Bronchial epithelial cell (primary cell): ENCODE data around the gene PLAGL2. TPM values are rescaled to one million over a fixed set of nuclear protein-coding genes. Genes with fewer than 3 reads are reported as not detected.
"Not testable (repeated sequence)": the region's sequence is repeated elsewhere in the genome, so short reads cannot be mapped to it uniquely, and the experiment has no call there.

Experiments
- DNase-seq: peaks from one replicate; pipeline ENCODE4 v3.0.0-alpha.2; 2010; ENCODE audit warnings: low read depth
- FAIRE-seq: peaks from 2 replicates; lab custom pipeline; 2011; peaks lifted over from hg19 to GRCh38; lab: Jason Lieb, UNC
- H3K27me3 ChIP-seq: 2 replicates; pipeline ENCODE4 v1.5.1; 2011; ENCODE audit warnings: low read length; ENCODE audit not compliant: control insufficient read depth, insufficient read depth
- H3K36me3 ChIP-seq: 2 replicates; pipeline ENCODE4 v1.5.1; 2011; ENCODE audit warnings: low read length; ENCODE audit not compliant: control insufficient read depth, insufficient read depth
- H3K4me3 ChIP-seq: 2 replicates; pipeline ENCODE4 v1.5.1; 2011; ENCODE audit warnings: mild to moderate bottlenecking, low read depth, low read length, control low read depth
- total RNA-seq: library from RNA; depleted of rRNA; stranded (reverse); fragments of >200 nt; gene quantifications from 2 replicates; pipeline ENCODE4 v1.2.1, GENCODE V29; 2014
- TF ChIP-seq, protein P1 (sequence below): IDR thresholded peaks from 2 replicates; pipeline ENCODE4 v1.5.1; 2011; ENCODE audit warnings: mild to moderate bottlenecking, moderate library complexity, low read length, control low read depth, inconsistent platforms; ENCODE audit not compliant: insufficient read depth, severe bottlenecking

PLAGL2 gene
- total RNA-seq, 1 donor from 2014 or later, result 2.6 TPM

DNA sequence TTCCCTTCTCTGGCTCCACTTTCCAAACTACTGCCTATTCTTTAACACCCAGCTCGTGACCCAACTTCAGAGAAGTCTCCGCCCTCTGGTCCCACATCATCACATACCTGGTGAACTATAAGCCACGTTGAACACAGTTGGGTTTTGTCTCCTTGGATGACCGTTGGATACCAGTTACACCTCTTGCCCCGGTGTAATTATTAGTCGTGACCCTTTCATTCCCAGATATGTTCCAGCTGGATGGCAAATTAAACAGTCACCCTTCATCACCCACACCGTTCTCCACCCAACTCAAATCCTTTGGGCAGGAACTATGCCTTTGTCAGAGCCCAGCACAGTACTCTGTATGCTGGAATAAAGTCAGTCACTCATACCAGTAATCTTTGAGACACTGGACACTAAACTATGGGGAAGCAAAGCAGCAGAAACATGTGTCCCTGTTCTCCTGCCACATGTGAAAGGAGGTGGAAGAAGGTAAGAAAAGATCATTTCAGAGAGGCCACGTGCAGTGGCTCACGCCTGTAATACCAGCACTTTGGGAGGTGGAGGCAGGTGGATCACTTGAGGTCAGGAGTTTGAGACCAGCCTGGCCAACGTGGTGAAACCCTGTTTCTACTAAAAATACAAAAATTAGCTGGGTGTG is 22.5 kb downstream of the PLAGL2 start:
- Histone ChIP-seq H3K4me3 (no peak overlapping the region), H3K36me3 (no peaks in the 10 kb centered on the region), H3K27me3 (no peaks in the 10 kb centered on the region)
- FAIRE-seq, result no peak
- no peak for DNase-seq
- TF ChIP-seq, protein P1, sequence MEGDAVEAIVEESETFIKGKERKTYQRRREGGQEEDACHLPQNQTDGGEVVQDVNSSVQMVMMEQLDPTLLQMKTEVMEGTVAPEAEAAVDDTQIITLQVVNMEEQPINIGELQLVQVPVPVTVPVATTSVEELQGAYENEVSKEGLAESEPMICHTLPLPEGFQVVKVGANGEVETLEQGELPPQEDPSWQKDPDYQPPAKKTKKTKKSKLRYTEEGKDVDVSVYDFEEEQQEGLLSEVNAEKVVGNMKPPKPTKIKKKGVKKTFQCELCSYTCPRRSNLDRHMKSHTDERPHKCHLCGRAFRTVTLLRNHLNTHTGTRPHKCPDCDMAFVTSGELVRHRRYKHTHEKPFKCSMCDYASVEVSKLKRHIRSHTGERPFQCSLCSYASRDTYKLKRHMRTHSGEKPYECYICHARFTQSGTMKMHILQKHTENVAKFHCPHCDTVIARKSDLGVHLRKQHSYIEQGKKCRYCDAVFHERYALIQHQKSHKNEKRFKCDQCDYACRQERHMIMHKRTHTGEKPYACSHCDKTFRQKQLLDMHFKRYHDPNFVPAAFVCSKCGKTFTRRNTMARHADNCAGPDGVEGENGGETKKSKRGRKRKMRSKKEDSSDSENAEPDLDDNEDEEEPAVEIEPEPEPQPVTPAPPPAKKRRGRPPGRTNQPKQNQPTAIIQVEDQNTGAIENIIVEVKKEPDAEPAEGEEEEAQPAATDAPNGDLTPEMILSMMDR, result no peak

DNA sequence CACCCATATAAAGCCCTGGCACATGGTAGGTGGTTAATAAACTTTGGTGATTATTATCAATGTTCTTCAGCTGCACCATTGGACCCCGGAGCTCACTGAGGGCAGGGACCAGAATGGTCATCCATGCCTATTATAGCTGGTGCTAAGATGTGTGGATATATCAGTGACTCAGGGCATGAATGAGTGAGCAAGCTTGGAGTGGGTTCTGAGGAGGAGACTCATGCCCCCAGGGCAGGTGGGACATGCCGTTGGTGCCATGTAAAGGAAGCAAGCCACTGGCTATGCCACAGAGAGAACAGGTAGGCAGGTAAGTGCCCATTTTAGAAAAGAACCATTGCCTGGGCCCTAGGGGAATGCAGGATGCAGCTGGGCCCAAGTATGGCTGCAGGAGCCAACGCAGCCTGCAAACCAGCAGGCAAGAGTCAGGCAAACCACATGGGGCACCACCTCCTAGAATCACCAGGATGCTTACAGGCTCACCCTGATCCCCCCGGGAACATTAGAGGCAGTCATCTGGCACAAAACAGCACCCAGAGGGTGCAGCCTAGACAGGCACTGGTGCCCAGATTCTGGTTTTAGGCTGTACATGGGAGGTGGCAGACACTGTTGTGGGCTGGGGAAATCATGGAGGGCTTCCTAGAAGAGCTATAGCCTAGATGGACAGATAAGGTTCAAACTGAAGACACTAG is 23.5 kb downstream of the PLAGL2 start:
- H3K27me3 ChIP-seq, result no peaks in the 10 kb centered on the region
- DNase-seq (no peak), FAIRE-seq (no peak)
- H3K36me3 ChIP-seq, result no peaks in the 10 kb centered on the region
- no peak overlapping the region for H3K4me3 ChIP-seq
- TF ChIP-seq, protein P1, result no peak

DNA sequence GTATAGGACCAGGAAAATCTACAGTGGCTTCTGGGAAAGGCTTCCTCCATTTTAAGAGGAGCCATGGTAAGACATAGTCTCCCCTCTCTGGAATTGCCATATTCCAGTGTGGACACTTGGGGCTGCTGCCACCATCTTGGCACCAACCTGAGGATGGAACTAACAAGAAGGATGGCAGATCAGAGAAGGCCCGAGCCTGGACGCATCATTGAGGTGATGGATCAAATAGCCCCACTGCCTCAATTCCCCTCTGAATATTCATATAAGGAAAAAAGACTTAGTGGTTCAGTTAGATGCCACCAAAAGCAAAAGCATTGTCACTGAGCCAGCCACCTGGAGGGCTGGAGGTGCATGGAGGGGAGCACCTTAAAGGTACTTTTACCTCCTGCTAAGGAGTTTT is 25.9 kb downstream of the PLAGL2 start:
- DNase-seq (no peak), FAIRE-seq (no peak)
- no peak overlapping the region for H3K4me3 ChIP-seq
- no peaks in the 10 kb centered on the region for H3K27me3 ChIP-seq
- TF ChIP-seq, protein P1, result no peak
- no peaks in the 10 kb centered on the region for H3K36me3 ChIP-seq

DNA sequence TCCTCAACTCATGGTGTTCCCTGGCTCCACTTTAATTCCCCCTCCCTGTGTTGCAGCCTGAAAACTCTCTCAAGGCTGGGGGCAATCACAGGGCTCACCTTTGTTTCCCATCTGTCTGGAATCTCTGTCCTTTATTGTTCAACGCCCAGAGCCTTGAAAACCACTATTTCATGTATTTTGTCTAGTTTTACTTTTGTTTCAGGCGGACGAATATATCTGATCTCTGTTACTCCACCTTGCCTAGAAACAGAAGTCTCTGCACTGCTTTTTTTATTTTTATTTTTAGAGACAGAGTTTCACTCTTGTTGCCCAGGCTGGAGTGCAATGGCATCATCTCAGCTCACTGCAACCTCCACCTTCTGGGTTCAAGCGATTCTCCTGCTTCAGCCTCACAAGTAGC is 27.6 kb downstream of the PLAGL2 start:
- H3K4me3 ChIP-seq, result no peak overlapping the region
- TF ChIP-seq, protein P1, result no peak
- no peak for FAIRE-seq
- DNase-seq, result no peak
- H3K27me3 ChIP-seq, result no peaks in the 10 kb centered on the region
- H3K36me3 ChIP-seq, result no peaks in the 10 kb centered on the region

DNA sequence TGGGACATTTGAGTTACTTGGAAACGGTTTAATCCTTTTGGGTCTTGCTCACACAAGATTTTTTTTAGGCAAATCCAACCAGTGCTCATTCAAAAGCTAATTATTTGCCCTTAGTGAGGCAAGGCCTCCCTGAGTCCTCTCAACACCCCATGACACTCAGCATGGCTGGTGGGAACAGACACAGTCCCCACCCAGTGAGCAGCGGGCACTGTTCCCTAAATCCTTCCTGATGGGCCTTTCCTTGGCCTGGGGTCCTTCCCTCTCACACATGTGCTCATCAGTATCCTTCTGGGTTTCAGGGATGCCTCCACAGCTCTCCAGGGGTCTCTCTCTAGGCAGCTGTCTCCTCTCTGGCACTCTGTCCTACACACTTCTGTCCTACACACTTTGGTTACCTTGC is 28.0 kb downstream of the PLAGL2 start:
- H3K4me3 ChIP-seq, result no peak overlapping the region
- H3K36me3 ChIP-seq, result no peaks in the 10 kb centered on the region
- DNase-seq (no peak), FAIRE-seq (no peak)
- no peaks in the 10 kb centered on the region for H3K27me3 ChIP-seq
- TF ChIP-seq, protein P1, result no peak

DNA sequence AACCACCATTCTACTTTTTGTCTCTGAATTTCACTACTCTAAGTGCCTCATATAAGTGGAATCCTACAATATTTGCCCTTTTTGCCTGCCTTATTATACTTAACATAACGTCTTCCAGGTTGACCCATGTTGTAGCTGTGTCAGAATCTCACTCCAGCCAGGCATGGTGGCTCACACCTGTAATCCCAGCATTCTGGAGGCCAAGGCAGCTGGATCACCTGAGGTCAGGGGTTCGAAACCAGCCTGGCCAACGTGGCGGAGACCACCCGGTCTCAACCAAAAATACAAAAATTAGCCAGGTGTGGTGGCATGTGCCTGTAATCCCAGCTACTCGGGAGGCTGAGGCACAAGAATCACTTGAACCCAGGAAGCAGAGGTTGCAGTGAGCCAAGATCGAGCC is 29.8 kb downstream of the PLAGL2 start:
- H3K36me3 ChIP-seq, H3K27me3 ChIP-seq, DNase-seq, FAIRE-seq, H3K4me3 ChIP-seq: not testable (repeated sequence)
